GM21717 (cell line): ENCODE results near the gene KRT17.
"Not testable (repeated sequence)": the region's sequence is repeated elsewhere in the genome, so short reads cannot be mapped to it uniquely, and the experiment has no call there.

Experiments used
- ATAC-seq: cut with Tn5 transposase; IDR thresholded peaks from one replicate; pipeline ENCODE4 v1.9.1; 2021; ENCODE audit warnings: mild to moderate bottlenecking, moderate library complexity; ENCODE audit not compliant: unreplicated experiment

KRT17 gene

DNA sequence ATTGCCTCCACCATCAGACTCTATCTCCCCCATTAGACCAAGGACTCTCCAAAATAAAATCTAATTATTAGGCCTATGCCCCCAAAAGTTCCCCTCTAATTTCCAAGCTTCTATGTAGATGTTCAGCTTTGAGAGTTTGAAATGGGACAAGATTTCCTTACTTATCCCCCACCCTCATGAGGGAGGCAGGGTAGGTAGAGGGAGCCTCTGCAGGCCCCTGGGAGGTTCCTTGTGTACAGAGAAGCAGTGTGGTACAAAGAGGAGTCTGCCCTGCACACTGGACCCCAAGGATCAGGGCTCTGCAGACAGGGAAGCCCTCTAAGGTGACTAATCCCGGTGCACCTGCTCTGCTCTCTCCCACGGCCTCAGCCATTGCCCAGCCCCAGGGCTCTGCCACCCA, 2.5 kb downstream of the KRT17 start:
- ATAC-seq: no peak

DNA sequence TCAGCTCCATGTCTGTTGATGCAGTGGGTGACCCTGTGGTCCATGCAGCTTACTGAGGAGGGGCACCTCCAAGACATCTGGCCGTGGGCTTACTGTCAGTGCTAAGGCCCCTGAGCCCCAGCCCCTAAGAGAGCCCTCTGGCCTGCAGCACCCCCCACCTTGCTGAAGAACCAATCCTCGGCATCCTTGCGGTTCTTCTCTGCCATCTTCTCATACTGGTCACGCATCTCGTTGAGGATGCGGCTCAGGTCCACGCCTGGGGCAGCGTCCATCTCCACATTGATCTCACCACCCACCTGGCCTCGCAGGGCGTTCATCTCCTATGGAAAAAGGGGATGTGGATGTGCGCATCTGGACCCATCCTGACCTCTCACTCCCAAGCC, 2.9 kb downstream of the KRT17 start:
- ATAC-seq: not testable (repeated sequence)

GRCh38 chr17:41620583-41621434, 3.6 kb downstream of the KRT17 start:
- no peak for ATAC-seq

- ATAC-seq: not testable (repeated sequence)
Observed at GRCh38 chr17:41619927-41620582, 4.3 kb downstream of the KRT17 start.

DNA sequence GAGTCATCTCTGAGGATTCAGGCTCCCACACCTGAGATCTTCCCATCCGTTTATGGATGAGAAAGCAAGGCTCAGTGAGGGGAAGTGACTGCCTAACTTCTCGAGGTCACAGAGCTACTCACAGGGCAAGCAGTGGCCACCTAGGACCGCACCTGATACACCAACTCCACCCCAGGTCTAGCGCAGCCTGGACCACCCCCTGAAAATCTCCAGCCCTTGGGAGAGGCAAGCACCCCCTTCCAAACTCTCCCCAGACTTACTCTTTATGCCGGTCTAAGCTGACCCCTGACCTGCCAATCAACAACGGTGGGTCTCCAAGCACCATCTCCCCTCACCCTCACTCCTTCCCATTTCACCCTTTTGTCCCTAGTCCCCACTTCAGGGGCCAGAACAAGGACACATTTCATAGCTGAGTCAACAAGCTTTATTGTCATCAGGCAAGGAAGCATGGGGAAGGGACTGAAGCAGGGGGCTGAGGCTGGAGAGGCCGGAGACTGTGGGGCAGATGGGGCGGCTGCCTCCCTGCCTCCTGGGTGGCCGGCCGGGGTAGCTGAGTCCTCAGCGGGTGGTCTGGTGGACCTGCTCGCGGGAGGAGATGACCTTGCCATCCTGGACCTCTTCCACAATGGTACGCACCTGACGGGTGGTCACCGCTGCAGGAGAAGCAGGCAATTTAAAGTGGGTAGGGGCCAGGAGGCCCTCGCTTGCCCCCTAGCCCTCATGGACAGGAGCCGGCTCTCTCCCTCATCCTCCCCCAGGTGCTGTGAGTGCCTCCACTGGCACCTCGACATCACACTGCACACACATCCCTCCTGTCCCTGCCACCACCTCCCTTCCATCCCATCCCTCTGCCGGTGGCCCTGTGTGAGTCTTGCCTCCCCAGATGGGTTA, 5.1 kb downstream of the KRT17 start:
- no peak for ATAC-seq

- no peak for ATAC-seq
Observed at GRCh38 chr17:41618341-41619035, 5.9 kb downstream of the KRT17 start.

DNA sequence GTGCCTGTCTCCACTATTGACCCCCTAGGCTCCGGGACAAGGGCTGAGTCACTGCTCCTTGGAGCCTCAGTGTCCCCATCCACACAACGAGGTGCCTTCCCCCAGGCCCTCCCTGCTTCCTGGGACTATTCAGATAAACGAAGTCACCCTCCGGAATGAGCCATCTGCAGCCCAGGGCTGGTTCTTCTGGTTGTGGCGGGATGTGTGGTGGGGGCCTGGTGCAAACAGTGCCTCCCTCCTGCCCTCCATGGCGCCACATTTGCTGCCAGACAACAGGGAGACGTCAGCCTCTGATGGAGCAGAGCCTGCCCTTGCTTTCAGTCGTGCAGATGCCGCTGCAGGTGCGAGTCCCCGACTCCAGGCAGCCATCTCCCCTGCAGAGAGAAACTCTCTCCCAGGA, 6.7 kb downstream of the KRT17 start:
- no peak for ATAC-seq

- ATAC-seq: no peak
Observed at GRCh38 chr17:41617136-41617535, 7.2 kb downstream of the KRT17 start.

GRCh38 chr17:41616486-41616885, 7.9 kb downstream of the KRT17 start:
- not testable (repeated sequence) for ATAC-seq

- ATAC-seq: no peak
Observed at GRCh38 chr17:41615454-41615853, 8.9 kb downstream of the KRT17 start.

DNA sequence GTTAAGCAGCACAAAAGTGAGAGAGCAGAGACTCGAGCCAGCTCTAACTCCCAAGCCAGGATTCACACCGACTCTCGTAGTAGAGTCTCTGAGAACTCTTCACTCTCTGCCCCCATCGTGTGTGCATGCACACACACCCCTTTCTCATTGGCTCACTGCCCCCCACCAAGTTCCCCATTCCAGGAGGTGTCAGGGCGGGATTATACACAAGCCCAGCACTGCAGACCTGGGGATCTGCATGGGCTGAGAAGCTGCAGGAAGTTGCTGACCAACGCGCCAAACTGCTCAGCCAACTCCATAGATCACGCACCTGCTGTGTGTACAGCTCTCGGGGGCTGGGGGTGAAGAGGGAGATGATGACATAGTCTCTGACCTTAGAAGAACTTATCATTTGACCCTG, 9.6 kb downstream of the KRT17 start:
- not testable (repeated sequence) for ATAC-seq

DNA sequence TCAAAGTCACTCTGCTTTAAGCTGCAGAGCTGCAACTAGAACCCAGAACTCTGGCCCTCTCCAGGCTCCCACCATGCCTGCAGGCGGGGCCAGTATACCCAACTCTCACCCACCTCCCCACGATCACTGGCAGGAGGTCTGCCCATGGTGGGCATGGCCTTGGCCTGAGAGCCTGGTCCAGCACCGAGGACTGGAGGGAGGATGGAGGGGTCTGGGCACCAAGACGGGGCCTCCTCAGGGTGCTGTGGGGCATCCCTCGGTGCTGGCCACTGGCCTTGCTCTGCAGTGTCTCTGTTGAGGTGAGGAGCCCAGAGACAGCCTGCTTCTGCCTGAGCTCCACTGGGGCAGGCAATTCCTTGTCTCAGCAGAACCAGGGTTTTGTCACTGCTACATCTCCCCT, 10.3 kb downstream of the KRT17 start:
- ATAC-seq: no peak

DNA sequence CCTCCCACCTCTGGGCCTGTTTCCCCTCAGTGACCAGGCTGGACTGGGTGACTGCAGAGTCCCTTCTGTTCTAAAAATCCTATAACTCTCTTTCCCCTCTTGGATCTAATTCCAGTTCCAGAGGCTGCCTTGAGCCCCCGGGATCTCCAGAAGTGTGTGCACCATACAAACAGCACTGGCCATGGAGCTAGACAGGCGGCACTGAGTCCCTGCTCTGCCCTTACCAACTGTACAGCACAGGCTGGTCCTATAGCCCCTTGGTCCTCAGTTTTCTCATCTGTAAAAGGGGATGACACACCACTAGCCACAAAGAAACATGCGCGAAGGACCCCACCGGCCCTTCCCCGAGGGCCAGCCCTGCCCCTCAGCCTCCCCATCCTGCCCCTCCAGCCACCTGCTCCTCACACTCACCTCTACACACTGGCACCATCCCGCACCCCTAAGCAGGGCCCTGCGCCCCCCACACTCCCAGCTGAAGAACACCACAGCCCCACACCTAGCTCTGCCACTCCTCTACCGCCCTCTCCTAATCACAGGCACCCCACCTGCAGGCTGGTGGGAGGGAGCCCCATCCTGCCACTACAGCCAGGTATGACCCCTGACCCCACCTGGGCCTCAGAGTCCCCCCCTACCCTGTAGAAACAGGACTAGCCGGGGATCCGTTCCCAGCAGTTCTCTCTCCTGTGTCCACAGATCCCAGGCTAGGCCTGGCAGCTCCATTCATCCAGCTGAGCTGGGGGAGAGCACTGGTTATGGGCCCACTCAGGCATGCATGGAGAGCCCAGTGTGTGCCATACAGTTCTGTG, 10.9 kb downstream of the KRT17 start:
- no peak for ATAC-seq

- not testable (repeated sequence) for ATAC-seq
Observed at GRCh38 chr17:41612376-41613160, 11.8 kb downstream of the KRT17 start, which contains the start of gene KRT16. Gene KRT16, minus strand, starts transcription at chr17:41612767. Its CDS starts 79 bp downstream, at chr17:41612688.

DNA sequence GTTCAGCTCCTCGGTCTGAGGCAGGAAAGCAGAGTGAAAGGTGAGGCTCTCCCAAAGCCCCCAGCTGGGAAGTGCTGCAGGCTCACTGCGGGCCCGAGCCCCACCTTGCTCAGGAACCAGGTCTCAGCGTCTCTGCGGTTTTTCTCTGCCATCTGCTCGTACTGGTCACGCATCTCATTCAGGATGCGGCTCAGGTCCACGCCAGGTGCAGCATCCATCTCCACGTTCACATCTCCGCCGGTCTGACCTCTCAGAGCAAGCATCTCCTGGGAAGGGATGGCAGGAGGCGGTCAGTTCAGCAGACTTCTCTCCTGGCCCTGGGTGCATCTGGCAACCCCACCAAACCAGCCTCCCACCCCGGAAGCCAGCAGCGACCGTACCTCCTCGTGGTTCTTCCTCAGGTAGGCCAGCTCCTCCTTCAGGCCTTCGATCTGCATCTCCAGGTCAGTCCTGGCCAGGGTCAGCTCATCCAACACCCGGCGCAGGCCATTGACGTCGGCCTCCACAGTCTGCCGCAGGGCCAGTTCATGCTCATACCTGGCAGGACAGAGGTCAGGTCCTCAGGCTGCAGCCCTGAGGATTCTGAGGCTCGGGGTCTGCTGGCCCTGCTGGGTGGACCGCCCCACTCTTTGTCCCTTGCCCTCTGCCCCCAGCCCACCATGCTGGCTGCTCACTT, 13.3 kb downstream of the KRT17 start:
- no peak for ATAC-seq

DNA sequence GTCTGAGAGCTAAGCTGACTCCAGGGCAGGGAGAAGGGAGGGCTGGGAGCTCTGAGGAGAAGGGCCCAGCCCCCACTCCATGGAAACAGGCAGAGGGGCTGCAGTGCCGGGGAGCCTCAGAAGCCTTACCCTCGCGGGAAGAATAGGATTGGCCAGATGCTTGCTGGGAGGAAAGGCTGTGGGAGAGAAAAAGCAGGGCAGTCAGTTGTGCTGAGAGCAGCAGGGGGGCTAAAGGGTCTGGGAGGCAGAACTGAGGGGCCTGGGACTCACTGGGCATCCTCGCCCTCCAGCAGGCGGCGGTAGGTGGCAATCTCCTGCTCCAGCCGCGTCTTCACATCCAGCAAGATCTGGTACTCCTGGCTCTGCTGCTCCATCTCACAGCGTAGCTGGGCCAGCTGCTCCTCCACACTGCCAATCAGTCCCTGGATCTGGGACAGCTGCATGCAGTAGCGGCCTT, 14.3 kb downstream of the KRT17 start:
- ATAC-seq: not testable (repeated sequence)

DNA sequence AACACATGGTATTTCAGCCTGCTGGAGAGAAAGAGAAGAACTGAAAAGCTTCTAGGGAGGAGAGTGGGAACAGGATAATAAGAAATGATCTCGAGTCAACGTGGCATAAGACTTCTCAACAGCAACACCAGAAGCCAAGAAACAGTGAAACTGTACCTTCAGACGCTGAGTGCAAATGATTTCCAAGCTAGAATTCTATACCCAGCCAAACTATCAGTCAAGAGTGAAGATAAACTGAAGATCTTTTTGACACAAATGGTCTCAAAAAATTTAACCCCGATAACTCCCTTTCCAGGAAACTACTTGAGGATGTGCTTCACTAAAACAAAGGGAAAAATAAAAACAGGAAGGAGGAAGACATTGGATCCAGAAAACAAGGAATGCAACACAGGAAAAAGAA, 17.4 kb downstream of the KRT17 start:
- ATAC-seq: not testable (repeated sequence)

DNA sequence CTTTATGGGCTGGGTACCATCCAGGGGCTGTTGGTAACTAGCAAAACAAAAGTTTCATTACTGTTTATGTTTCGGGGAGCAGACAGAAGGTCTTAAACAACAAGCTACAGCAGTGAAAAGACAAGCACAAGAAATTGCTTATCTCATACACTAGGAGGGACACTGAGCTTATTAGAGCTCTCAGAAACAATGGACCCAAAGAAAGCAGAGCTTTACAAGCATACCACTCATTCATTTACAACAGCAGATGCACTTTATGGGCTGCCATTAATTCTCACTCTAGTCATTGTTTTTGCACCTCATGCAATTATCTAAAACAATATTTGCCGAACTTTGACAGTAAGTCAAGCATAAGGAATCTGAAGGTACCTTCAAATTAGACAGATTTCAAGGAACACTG, 21.9 kb downstream of the KRT17 start:
- ATAC-seq: no peak
